Measurements from ENCODE around the gene PACSIN1.

The PACSIN1 gene

DNA sequence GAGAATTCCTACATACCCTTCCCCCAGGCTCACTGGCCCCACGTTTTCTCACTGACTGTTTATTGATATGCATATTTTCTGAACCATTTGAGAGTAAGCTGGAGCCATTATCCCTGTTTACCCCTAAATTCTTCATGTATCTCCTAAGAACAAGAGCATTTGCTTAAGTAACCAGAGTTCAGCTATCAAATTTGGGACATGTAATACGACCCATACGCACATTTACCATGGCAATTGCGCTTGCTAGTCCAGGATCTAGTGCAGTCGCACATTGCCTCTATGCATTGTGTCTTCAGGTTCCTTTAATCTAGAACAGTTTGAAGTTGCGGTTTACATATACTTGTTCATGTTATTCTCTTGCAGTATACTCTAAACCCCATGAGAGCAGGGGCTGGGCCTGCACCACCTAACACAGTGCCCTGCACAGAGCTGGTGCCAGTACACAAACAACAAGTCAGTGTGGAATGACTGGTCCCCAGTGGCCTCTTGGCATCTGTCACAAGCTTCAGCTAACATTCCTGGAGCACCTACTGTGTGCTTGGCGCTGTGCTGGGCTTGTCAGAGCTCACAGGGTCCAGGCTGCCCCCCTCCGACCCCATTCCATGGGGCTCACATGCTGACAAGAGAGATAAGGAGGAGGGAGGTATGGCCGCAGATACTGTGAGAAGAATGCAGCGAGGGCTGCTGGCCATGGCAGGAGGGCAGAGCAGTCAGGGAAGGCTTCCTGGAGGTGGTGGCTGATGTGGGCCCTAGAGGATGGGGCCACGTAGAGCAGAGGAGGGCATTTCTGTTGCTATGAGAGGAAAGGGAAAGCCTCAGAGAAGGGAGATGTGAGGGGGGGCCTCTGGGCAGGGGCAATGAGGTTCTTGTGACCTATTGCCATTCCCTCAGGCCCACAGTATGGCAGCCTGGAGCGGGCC lies 62.1 kb downstream of the PACSIN1 start:
- Histone ChIP-seq H4K20me1 (ENCODE audit: insufficient read depth, low read length) (no peaks in the 10 kb centered on the region), H2AFZ (ENCODE audit: low read length) (no peak overlapping the region), H3K9me2 (replicated peaks; ENCODE audit: insufficient read depth, low read length) (no peaks in the 10 kb centered on the region), H3K9ac (ENCODE audit: low read length) (peak overlapping the region; percentile 27; the same call in 1 of the 2 replicates), H3K79me2 (ENCODE audit: low read length) (no peaks in the 10 kb centered on the region), H3K27me3 (replicated peaks; ENCODE audit: insufficient read depth, low read length) (no peaks in the 10 kb centered on the region), H3K9me3 (replicated peaks; ENCODE audit: insufficient read depth, low read length) (no peaks in the 10 kb centered on the region), H3K27ac (ENCODE audit: low read length) (no peak overlapping the region), H3K4me2 (ENCODE audit: low read depth, low read length) (peak overlapping the region; percentile 96; the same call in 1 of the 2 replicates), H3K4me3 (ENCODE audit: low read length) (no peak overlapping the region), H3K36me3 (replicated peaks; ENCODE audit: insufficient read depth, low read length) (no peaks in the 10 kb centered on the region), H3F3A (ENCODE audit: insufficient read depth, low read length) (no peaks in the 10 kb centered on the region), H3K4me1 (ENCODE audit: low read length) (peaks cover 3% of the 10 kb centered on the region; the same call in 1 of the 2 replicates)
- no peak for DNase-seq
- TF ChIP-seq EZH2 (optimal IDR thresholded peaks at IDR 0.05; ENCODE audit: low read depth, low read length) (no peak), EZH2phosphoT487 (IDR thresholded peaks at IDR 0.05; ENCODE audit: low read length) (no peak), CTCF (IDR thresholded peaks at IDR 0.05; ENCODE audit: low read length) (no peak)

GRCh38 chr6:34528996-34529664 lies 63.3 kb downstream of the PACSIN1 start:
- Histone ChIP-seq H3K27ac (ENCODE audit: low read length) (no peak overlapping the region), H3K9ac (ENCODE audit: low read length) (no peak overlapping the region), H3K4me3 (ENCODE audit: low read length) (no peak overlapping the region), H3K36me3 (replicated peaks; ENCODE audit: insufficient read depth, low read length) (no peaks in the 10 kb centered on the region), H3K9me3 (replicated peaks; ENCODE audit: insufficient read depth, low read length) (no peaks in the 10 kb centered on the region), H4K20me1 (ENCODE audit: insufficient read depth, low read length) (no peaks in the 10 kb centered on the region), H3K27me3 (replicated peaks; ENCODE audit: insufficient read depth, low read length) (no peaks in the 10 kb centered on the region), H3K9me2 (replicated peaks; ENCODE audit: insufficient read depth, low read length) (no peaks in the 10 kb centered on the region), H3K79me2 (ENCODE audit: low read length) (no peaks in the 10 kb centered on the region), H3F3A (ENCODE audit: insufficient read depth, low read length) (no peaks in the 10 kb centered on the region), H2AFZ (ENCODE audit: low read length) (no peak overlapping the region), H3K4me2 (ENCODE audit: low read depth, low read length) (no peak overlapping the region), H3K4me1 (ENCODE audit: low read length) (peaks cover 3% of the 10 kb centered on the region; the same call in 1 of the 2 replicates)
- TF ChIP-seq EZH2 (optimal IDR thresholded peaks at IDR 0.05; ENCODE audit: low read depth, low read length) (no peak), CTCF (IDR thresholded peaks at IDR 0.05; ENCODE audit: low read length) (no peak), EZH2phosphoT487 (IDR thresholded peaks at IDR 0.05; ENCODE audit: low read length) (no peak)
- DNase-seq, result no peak

DNA sequence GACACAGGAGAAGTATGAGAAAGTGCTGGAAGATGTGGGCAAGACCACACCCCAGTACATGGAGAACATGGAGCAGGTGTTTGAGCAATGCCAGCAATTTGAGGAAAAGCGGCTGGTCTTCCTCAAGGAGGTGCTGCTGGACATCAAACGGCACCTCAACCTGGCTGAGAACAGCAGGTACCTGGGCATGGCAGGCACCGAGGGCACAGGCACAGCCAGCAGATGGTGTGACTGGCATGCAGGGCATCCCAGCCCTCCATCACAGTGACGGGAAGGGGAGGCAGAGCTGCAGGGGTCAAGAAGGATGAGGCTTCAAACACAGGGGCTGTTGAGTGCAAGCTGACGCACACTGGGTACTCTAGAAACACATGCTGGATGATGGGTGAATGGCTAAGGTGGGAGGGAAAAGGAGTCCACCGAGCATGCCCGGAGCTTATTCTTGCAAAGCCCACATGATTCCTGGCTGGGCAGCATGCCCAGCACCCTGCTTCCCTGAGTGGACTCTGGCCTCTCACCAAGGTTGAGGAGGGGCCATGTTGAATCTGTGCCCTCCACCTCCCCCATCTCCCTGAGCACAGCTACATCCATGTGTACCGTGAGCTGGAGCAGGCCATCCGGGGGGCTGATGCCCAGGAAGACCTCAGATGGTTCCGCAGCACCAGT lies 63.9 kb downstream of the PACSIN1 start:
- no peaks in the 10 kb centered on the region for H3K27me3 ChIP-seq (replicated peaks; ENCODE audit: insufficient read depth, low read length)
- H3K36me3 ChIP-seq (replicated peaks; ENCODE audit: insufficient read depth, low read length), result no peaks in the 10 kb centered on the region
- DNase-seq, result no peak
- no peak overlapping the region for H3K4me2 ChIP-seq (ENCODE audit: low read depth, low read length)
- TF ChIP-seq EZH2phosphoT487 (IDR thresholded peaks at IDR 0.05; ENCODE audit: low read length) (no peak), EZH2 (optimal IDR thresholded peaks at IDR 0.05; ENCODE audit: low read depth, low read length) (no peak), CTCF (IDR thresholded peaks at IDR 0.05; ENCODE audit: low read length) (no peak)
- H3K27ac ChIP-seq (ENCODE audit: low read length), result no peak overlapping the region
- no peaks in the 10 kb centered on the region for H3K9me3 ChIP-seq (replicated peaks; ENCODE audit: insufficient read depth, low read length)
- H2AFZ ChIP-seq (ENCODE audit: low read length), result no peak overlapping the region
- H4K20me1 ChIP-seq (ENCODE audit: insufficient read depth, low read length), result no peaks in the 10 kb centered on the region
- no peak overlapping the region for H3K4me3 ChIP-seq (ENCODE audit: low read length)
- H3K79me2 ChIP-seq (ENCODE audit: low read length), result no peaks in the 10 kb centered on the region
- peaks cover 3% of the 10 kb centered on the region; the same call in 1 of the 2 replicates for H3K4me1 ChIP-seq (ENCODE audit: low read length)
- H3F3A ChIP-seq (ENCODE audit: insufficient read depth, low read length), result no peaks in the 10 kb centered on the region
- no peak overlapping the region for H3K9ac ChIP-seq (ENCODE audit: low read length)
- H3K9me2 ChIP-seq (replicated peaks; ENCODE audit: insufficient read depth, low read length), result no peaks in the 10 kb centered on the region
